Endothelial cell of hepatic sinusoid (primary cell): ENCODE data around the gene MICAL2.

Experiments used
- in situ Hi-C: cut with HindIII; loops from 2 replicates; pipeline ENCODE4 v1.10.0; 2017; ENCODE audit warnings: low sequenced_read_pairs

MICAL2 gene

DNA sequence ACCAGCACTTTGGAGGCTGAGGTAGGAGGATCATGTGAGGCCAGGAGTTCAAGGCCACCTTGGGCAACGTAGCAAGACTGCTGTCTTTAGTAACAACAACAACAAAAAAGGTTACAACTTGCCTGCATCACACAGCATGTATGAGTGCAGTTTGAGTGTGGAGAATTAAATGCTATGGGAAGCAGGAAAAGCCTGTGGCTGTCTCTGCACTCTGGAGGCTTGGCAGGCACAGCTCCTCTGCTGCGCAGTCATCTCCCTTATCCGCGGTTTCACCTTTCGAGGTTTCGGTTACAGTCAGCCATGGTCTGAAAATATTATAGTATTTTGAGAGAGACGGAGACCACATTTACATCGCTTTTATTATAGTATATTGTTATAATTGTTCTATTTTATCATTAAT lies 2.9 kb downstream of the MICAL2 start:
- in situ Hi-C loops: no loop called here

DNA sequence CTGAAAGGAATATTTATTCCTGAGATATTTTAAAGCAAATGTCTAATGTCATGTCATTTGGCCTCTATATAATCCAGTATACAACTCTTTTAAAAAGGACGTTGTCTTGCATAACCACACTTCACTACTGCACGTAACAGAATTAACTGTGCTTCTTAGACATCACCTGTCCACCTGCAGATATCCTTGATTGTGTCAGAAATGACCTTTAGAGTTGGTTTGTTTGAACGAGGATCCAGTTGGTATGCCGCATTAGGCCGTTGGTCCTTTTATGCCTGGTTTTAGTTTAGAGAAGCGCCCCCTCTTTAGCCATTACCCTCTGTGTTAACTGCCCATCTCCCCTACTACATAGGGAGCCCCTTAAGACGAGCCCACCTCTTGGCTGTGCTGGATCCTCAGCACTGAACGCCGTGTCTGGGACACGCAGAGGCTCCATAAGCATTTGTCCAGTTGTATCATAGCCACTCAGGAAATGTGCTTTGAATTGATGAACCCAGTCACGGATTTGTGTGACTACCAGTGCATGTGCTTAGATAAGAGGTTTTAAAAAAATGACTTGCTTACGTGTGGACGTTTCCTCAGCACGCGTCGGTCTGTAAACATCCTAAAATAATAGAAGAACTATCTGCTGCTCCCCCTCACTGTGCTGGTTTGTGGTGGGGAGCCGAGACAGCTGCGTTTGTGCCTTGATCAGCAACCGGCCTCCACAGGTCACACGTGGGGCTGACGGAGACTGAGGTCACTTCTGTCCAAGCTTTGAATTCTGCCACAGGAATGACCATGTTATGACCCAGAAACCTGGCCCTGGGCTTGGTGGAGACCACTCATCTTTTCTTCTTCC lies 4.0 kb downstream of the MICAL2 start:
- in situ Hi-C loops: no loop called here

DNA sequence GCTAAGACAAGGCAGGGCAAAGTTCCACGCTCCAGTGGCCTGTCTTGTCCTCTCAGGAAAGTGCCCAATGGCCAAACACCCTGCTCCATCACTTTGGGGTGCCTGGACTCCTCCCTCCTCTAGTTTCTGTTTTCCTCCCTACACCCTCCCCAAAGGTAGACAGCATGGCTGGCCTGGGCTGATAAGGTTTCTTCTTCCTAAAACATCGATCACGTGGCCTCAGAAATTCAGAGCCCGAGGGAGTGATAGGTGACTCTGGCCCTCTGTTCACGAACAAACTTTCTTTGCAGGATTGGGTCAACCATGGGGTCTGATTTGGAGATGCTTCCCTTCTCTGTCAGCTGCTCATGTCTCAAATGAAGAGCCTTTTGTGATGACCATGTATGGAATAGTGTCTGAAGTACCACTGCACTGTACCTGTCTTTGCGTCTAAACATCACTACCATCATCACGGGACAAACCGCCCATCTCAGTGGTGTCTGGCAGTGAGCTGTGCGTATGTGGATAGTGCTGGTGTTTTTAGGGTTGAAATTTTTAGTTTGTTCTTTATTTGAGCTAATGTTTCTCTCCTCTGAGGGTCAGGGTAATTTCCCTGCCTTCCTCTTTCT lies 6.1 kb downstream of the MICAL2 start:
- in situ Hi-C loops: no loop called here

DNA sequence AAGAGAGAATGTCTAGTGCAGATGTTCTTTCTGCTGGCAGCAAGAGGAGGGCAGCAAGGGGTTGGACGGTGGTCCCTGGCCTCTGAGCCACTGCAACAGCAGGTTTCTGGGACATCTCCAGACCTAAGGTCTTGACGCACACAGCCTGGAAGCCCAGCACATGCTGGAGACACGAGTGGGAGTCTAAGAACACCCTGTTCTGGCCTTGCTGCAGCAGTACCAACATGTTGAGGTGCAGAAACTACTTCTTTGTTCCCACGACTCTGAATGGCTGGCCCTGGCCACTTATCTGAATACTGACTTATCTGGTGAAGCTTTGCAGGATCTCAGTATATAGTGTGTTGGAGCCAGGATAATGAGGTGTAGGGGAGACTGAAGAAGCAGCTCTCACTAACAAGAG lies 6.8 kb downstream of the MICAL2 start:
- in situ Hi-C loops: no loop called here

DNA sequence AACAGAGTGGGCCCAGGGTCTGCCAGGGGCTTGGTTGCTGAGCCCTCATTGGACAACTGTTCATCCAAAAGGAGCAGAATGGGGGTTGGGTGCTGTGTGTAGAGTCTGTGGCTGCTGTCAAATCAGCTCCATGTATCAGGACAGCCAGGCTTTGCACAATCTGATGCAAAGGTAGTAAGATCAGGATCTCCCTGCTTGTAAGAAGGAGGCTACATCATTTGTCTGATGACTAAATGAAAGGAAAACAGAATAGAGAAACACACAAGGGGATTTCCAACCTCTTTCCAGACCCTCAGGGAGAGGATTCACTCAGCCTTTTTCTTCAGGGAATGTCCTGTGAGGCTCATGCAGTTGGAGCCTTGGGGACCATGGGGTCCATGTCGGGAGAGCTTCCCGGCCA lies 7.2 kb downstream of the MICAL2 start:
- in situ Hi-C loops: no loop called here

DNA sequence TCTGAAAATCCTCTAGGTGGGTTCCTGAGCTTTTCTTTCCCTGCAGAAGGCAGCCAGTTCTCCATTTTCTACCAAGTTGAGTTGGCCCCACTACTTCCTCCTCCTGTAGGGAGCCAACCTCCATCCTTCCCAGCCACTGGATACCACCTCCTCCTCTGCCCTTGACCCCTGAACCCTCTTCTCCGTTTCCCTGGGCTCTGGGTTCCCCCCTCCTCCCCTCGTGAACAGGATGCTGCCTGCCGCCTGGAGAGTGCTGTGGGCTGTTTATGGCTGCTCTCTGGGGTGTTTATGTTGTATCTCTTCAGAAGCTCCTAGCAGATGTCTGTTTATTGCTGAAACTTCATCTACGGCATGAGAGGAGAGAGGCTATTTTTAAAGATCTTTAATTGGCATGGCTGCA lies 8.6 kb downstream of the MICAL2 start:
- in situ Hi-C loops: no loop called here

DNA sequence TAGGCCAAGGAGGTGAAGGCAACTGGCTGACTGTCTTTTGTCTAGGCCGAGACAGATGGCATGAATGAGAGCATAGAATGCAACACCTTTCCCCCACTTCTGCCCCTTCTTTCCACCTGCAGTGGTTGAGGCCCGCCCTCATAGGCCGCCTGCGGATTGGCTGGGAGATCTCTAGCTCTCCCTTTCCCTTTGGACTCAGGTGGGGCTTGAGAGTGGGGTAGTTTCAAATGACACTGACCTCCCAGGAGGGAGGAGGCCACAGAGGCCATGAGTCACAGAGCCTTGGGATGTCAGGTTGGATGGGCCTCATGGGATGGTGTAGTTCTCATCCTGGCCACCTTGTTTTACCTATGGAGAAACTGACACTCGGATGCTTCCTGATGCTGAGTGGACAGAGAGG lies 9.1 kb downstream of the MICAL2 start:
- in situ Hi-C loops: no loop called here

DNA sequence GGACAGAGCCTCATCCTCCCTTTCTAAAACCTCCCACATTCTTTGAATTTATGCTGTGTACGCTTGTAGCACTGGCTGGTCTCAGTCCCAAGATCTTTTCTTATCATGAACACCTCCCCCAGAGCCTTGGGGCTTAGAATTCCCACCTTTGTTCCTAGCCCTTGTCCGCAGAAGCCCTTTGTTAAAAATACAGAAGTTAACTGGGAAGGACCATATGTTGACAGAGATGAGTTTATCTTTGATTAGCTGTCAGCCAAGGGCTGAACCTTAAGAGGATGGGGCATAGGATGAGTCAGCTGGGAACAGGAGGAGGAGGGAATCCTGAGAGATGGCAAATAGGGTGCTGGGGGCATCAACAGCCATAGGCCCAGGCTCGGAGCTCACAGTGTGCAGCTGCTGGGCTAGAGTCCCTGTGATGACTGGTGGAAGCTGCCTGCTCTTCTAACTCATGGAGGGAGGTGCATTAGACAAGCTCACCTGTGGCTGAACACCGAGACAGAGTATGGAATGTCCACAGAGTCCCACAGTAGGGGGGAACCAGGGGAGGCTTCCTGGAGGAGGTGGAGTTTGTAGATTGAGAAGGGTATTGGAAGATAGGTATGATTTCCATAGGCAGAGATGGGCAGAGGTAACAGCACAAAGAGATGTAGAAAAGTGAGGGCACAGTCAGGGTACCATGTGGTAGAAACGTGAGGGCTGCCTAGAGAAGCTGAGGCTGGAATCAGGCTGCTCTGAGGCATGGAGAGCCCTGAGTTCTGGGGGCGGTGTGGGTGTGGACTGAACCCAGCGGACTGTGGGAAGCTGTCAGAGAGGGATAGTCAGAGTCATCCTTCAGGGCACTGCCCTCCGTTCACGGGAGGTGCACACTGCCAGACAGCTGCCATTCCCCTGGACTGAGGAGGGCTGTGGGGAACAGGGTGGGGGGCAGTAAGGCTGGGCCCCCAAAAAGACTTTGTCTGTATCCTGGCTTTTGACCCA lies 9.9 kb downstream of the MICAL2 start:
- in situ Hi-C loops: no loop called here

DNA sequence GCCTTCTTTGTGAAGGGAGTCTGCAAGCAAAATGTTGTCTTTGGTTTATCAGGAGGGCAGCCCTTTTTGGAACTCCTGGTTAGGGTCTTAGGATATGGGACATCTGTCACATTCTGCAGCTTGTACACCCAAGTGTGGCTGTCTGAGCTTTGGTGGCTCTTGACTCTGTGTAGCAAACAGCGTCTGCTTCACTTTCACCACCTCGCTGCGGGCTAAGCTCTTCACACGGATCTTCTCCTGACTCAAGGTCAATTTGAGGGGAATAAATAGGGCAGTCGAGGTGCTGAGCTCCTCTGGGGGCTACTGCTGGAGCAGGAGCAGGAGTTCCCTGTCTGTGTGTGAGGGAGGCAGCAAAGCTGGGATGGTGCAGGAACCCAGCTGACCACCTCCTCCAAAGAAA lies 10.6 kb downstream of the MICAL2 start:
- in situ Hi-C loops: no loop called here

DNA sequence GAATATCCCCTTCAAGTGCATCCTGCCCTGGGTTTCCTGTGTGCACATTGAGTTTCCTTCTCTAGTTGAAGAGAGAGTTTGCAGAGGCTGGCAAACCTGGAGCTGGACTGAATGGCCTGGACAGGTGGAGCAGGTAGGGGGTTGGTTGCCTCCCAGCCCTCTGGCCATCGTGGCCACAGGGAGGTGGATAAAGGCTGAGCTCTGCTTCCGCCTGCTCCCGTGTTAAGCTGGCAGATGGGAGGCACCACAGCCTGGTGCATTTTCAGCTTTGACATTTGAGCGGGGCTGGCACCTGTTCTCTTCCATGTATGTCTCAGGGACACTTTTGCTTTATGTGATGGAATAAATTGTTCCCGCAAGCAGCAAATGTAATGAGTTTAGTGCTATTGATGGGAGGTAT lies 11.1 kb downstream of the MICAL2 start:
- in situ Hi-C loops: no loop called here

DNA sequence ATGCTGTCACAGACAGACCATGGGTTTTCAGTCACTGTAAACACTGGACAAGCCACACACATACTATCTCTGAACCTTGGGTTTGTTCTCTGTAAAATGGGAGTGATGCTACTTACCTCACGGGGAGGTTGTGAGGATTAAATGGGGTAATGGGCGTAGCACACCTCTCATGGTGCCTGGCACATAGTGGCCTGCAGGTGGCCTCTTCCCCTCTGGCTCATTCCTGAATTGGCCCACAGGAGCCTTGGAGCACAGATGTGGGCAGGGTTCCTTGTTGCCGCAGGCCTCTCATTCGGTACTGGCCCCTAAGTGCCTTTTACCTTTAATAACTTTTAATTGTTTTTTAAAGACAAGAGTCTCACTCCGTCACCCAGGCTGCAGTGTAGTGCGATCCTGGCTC lies 11.7 kb downstream of the MICAL2 start:
- in situ Hi-C loops: no loop called here

DNA sequence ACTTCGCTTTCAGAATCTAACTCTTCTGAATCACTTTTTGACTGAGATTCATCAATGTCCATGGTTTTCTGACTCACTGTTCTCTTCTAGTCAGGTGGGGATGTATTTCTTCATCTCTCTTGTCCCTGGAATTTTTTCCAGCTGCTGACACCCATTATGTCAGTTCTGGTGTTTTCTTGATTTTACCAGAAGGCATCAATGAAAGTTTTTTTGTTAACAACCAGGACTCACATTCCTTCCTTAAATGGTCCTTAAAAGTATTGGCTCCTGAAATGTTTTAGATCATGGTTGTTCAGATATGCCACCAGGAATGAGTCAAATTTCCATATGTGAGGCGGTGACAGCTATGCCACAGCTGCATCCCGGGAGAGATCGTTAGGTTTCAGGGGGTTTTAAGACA lies 12.9 kb downstream of the MICAL2 start:
- in situ Hi-C loops: no loop called here

DNA sequence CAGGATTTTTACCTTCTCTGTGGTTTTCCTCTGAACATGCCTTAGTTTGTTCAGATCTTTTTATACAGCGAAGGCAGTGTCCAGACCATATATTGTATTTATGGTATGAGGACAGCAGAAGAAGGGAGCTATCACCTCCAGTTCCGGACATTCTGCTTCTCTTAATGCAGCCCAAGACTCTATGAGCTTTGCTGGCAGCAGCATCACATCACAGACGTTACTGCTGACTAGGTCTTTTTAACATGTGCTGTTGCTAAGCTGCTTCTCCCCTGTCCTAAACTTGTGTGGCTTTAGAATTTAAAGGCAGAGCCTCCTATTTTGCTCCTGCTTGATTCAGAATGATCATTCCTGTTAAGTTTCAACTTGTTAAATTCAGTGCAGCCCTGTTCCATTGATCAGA lies 13.4 kb downstream of the MICAL2 start:
- in situ Hi-C loops: no loop called here

DNA sequence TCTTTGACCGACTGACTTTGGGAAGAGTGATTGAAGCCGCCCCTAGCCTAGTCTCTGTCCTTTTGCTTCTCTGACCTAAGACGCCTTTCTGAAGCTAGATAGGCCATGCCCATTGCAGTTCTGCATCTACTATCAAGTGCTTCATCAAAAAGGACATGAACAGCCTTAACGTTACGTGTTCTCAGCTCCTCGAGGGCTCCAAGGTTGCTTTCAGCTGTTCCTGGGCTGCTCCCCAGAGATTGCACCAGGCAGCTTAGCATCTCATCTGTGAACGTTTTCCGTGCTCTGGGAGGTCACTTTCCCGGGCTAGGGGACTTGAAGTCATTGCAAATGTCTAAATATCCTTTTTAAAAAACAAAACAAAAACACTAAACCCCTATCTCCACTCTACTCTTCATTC lies 13.9 kb downstream of the MICAL2 start:
- in situ Hi-C loops: no loop called here

DNA sequence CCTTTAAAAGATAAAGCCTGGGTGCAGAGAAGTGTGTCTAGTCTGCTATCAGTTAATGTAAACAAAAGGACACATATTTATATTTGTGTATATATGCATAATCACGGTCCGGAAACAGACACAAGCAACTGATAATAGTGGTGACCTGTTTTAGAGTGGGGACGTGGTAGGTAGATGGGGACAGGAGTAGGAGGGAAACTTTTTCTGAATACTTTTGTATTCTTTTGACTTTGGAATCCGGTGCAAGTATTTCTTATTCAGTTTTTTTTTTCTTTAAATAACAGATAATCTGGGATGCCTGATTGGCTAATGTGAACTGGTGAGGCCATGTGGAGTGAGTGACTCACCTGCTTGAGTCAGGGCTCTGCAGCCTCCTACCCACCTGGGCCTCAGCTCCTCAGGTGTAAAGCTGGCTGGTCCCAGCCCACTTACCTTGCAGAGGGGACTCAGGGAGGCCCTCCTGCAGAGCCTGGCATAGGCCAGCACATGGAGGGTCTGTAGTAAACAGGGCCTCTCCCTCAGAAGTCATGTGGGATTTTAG lies 15.3 kb downstream of the MICAL2 start:
- in situ Hi-C loops: loop anchor here (5.0 kb wide), 1 partner anchor 62 kb away; no protein-coding TSS in a partner anchor

DNA sequence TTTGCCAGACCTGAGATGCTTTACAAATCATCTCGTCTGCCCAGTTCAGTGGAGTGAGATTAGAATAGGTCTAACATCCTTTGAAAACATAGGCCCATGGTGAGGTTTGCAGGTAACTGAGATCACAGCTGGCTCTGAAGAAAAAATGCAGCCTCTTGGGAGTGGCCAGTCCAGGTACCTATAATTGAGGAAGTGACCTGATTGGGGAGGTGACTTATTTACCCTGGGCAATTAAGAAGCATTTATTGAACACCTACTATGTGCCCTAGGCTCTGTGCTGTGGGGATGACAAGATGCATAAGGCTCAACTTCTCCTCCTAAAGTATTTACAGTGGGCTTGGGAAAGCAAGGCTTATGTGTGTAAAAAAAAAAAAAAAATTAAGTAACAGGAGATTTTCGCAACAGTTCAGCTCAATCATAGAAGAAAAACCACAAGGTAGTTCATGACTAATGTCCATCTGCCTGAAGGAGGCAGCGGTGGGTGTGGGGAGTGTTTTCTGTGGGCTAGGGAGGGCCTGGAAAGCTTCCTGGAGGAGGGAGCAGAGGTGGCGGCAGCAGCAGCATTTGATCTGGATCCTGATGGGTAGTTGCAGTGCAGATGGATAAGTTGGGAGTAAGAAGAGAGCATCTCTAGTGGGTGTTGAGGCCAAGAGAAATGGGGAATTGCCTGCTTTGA lies 16.1 kb downstream of the MICAL2 start:
- in situ Hi-C loops: loop anchor here (5.0 kb wide), 1 partner anchor 61 kb away; no protein-coding TSS in a partner anchor

DNA sequence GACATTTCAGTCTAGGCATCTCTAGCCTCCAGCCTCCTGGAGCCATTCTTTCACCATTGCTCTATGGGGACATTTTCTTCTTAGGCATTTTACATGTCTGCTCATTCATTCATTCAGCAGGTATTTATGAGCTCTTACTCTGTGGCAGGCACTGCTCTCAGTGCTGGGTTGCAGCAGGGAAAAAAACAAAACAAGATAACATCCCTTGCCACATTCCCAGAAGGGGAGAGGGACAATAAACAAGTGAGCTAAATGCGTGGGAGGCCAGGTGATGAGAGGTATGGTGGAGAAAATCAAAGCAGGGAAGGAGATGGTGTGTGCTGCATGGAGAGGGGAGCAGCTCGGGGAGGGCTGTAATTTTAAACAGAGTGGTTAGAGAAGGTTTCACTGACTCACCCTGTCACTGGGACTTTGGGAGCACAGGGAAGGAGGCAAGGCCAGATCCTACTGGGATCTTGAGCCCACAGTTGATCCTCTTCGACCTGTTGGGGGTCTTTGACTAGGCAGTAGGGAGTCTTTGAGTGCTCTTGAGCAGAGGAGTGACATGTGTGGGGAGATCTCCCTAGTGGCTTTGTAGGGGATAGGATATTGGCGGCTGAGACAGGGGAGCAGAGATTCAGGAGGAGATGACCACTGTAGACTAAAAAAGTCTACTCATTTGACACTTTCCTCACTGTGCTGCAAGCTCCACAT lies 17.0 kb downstream of the MICAL2 start:
- in situ Hi-C loops: loop anchor here (5.0 kb wide), 1 partner anchor 60 kb away; no protein-coding TSS in a partner anchor

DNA sequence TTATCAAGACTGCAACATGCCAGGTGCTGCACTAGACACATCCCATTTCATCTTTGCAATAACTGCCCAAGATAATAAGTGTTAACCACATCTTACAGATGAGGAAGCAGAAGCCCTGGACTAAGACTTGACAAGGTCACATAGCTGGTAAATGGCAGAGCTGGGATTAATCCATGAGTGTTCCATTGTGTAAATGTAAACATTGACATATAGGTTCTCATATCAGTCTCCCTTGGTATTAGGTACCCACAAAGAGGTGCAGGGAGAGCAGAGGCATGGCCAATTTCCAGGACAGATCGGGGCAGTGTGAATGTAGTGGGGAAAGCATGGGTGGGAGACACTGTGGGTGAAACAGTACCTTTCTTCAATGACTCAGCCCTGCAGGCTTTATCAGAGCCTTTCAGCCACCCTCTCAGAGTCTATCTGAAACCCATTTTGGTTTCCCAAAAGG lies 17.9 kb downstream of the MICAL2 start:
- in situ Hi-C loops: loop anchor here (5.0 kb wide), 1 partner anchor 59 kb away; no protein-coding TSS in a partner anchor

DNA sequence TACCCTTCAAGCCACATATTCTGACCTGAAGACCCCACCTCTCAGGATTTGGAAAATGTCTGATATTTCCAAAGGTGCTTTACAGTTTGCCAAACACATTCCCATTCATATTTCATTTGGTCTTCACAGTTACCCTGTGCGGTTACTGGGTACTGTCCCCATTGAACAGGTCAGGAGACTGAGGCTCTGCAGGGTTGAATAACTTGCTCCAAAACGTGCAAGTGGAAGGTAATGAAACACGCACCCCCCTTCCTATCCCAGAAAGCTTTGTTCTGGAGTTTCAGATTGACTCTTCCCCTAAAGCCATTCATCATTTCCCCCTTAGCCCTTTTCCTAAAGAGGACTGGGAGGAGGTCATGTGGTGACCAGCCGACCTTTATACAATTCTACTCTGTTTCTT lies 18.8 kb downstream of the MICAL2 start:
- in situ Hi-C loops: loop anchor here (5.0 kb wide), 1 partner anchor 58 kb away; no protein-coding TSS in a partner anchor
